ENCODE results near the gene MYOG.

Gene MYOG

GRCh38 chr1:203059485-203059884 lies 26.3 kb downstream of the MYOG start:
- TF ChIP-seq POLR2A (IDR thresholded peaks at IDR 0.05; ENCODE audit: low read length) (no peak), GATA1 (IDR thresholded peaks at IDR 0.05; ENCODE audit: low read depth, low read length) (no peak)
- no peak for DNase-seq

- TF ChIP-seq GATA1 (IDR thresholded peaks at IDR 0.05; ENCODE audit: low read depth, low read length) (no peak), POLR2A (IDR thresholded peaks at IDR 0.05; ENCODE audit: low read length) (no peak)
- DNase-seq = no peak
These were observed 27.2 kb downstream of the MYOG start for GRCh38 chr1:203058676-203058935.

- no peak for TF ChIP-seq POLR2A (IDR thresholded peaks at IDR 0.05; ENCODE audit: low read length)
- no peak for TF ChIP-seq GATA1 (IDR thresholded peaks at IDR 0.05; ENCODE audit: low read depth, low read length)
- DNase-seq = no peak
These were observed 27.7 kb downstream of the MYOG start for GRCh38 chr1:203057911-203058675.

GRCh38 chr1:203056516-203056915 lies 29.3 kb downstream of the MYOG start:
- no peak for TF ChIP-seq GATA1 (IDR thresholded peaks at IDR 0.05; ENCODE audit: low read depth, low read length)
- no peak for TF ChIP-seq POLR2A (IDR thresholded peaks at IDR 0.05; ENCODE audit: low read length)
- DNase-seq = peak in 1 of 2 experiments; percentile 30

- TF ChIP-seq POLR2A (IDR thresholded peaks at IDR 0.05; ENCODE audit: low read length) (no peak), GATA1 (IDR thresholded peaks at IDR 0.05; ENCODE audit: low read depth, low read length) (no peak)
- DNase-seq = no peak
These were observed 29.8 kb downstream of the MYOG start for GRCh38 chr1:203056012-203056411.

- DNase-seq = peak; percentile 15 to 21
- TF ChIP-seq GATA1 (IDR thresholded peaks at IDR 0.05; ENCODE audit: low read depth, low read length) (no peak), POLR2A (IDR thresholded peaks at IDR 0.05; ENCODE audit: low read length) (no peak)
These were observed 30.5 kb downstream of the MYOG start for GRCh38 chr1:203055161-203055799.

- DNase-seq = no peak
- TF ChIP-seq GATA1 (IDR thresholded peaks at IDR 0.05; ENCODE audit: low read depth, low read length) (no peak), POLR2A (IDR thresholded peaks at IDR 0.05; ENCODE audit: low read length) (no peak)
These were observed 31.2 kb downstream of the MYOG start for GRCh38 chr1:203054642-203055041.

- no peak for DNase-seq
- TF ChIP-seq POLR2A (IDR thresholded peaks at IDR 0.05; ENCODE audit: low read length) (no peak), GATA1 (IDR thresholded peaks at IDR 0.05; ENCODE audit: low read depth, low read length) (no peak)
These were observed 31.6 kb downstream of the MYOG start for GRCh38 chr1:203054184-203054583.

- TF ChIP-seq POLR2A (IDR thresholded peaks at IDR 0.05; ENCODE audit: low read length) (no peak), GATA1 (IDR thresholded peaks at IDR 0.05; ENCODE audit: low read depth, low read length) (no peak)
- DNase-seq = no peak
These were observed 33.2 kb downstream of the MYOG start for GRCh38 chr1:203052601-203053000.

GRCh38 chr1:203051841-203052324 lies 33.9 kb downstream of the MYOG start:
- TF ChIP-seq POLR2A (IDR thresholded peaks at IDR 0.05; ENCODE audit: low read length) = no peak
- TF ChIP-seq GATA1 (IDR thresholded peaks at IDR 0.05; ENCODE audit: low read depth, low read length) = no peak
- no peak for DNase-seq

GRCh38 chr1:203050826-203051225 lies 35.0 kb downstream of the MYOG start:
- DNase-seq = no peak
- TF ChIP-seq POLR2A (IDR thresholded peaks at IDR 0.05; ENCODE audit: low read length) (no peak), GATA1 (IDR thresholded peaks at IDR 0.05; ENCODE audit: low read depth, low read length) (no peak)

- no peak for DNase-seq
- no peak for TF ChIP-seq POLR2A (IDR thresholded peaks at IDR 0.05; ENCODE audit: low read length)
- TF ChIP-seq GATA1 (IDR thresholded peaks at IDR 0.05; ENCODE audit: low read depth, low read length) = no peak
These were observed 36.1 kb downstream of the MYOG start for GRCh38 chr1:203049576-203050180.

- TF ChIP-seq GATA1 (IDR thresholded peaks at IDR 0.05; ENCODE audit: low read depth, low read length) (no peak), POLR2A (IDR thresholded peaks at IDR 0.05; ENCODE audit: low read length) (no peak)
- no peak for DNase-seq
These were observed 36.7 kb downstream of the MYOG start for GRCh38 chr1:203049077-203049476.

- TF ChIP-seq GATA1 (IDR thresholded peaks at IDR 0.05; ENCODE audit: low read depth, low read length) (no peak), POLR2A (IDR thresholded peaks at IDR 0.05; ENCODE audit: low read length) (no peak)
- DNase-seq = no peak
These were observed 37.2 kb downstream of the MYOG start for GRCh38 chr1:203048555-203049051.
